Dermis blood vessel endothelial cell (primary cell): ENCODE data around the gene SLC51B. TPM values are rescaled to one million over a fixed set of nuclear protein-coding genes. Genes with fewer than 3 reads are reported as not detected.
A peak's percentile ranks its signal among the peaks of the same experiment; 100 is the strongest.
"Not testable (repeated sequence)": the region's sequence is repeated elsewhere in the genome, so short reads cannot be mapped to it uniquely, and the experiment has no call there.

Experiments
- DNase-seq: peaks from one replicate; pipeline ENCODE4 v3.0.0; 2010
- total RNA-seq: library from RNA; depleted of rRNA; stranded (reverse); fragments of >200 nt; gene quantifications from 2 replicates; pipeline ENCODE4 v1.2.3, GENCODE V29; 2014

SLC51B gene
- total RNA-seq: not detected in 2 replicates

DNA sequence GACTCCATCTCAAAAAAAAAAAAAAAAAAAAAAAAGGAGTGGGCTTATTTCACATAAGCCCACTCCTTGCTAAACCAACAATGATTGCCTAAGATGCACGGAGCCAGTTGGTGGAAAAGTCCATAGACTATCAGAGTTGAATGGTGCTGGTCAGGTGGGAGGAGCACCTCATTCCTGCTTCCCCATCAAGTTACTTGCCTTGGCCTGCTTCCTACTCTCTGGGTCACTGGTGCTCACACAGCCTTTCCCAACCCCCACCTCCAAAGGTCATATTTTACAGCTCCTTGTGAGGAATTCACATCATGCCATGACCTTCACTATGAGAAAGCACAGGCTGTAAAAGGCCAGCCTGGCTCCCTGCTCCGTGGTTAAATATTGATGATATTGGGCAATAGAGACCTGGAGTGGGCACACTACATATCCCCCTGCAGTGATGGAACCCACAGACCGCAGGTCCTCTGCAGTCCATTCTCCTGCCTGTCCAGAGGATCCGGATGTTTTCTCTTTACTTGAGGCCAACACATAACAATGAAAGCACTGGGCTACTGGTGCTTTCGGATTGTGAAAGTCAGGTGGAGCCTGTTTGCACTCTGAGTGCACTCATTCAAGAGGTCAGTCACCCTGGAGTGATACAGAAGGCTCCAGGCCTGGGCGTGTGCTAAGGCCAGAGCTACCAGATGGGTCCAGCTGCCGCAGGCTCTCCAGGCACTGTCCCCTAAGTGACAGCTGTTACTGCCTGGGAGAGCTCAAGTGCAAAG, at the start of gene SLC51B:
SLC51B (plus strand) TSS at position 664 of the 758 bp plus-strand sequence. CDS start 4,618 bp downstream, outside the sequence.
- DNase-seq: no peak

DNA sequence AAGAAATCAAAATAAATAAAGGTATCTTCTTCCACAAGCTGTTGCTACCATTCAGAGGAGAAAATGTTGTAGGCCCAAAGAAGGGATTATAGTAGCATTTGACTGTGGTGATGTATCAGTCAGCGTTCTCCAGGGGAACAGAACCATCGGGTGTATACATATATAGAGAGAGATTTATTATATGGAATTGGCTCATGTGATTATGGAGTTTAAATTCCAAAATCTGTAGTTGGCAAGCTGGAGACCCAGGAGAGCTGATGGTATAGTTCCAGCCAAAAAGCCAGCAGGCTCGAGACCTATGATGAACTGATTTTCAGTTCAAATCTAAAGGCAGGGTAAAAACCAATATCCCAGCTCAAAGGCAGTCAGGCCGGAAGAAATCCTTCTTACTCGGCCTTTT, 48.1 kb upstream of the SLC51B start:
- no peak for DNase-seq

GRCh38 chr15:64997745-64998375, 47.3 kb upstream of the SLC51B start:
- no peak for DNase-seq

DNA sequence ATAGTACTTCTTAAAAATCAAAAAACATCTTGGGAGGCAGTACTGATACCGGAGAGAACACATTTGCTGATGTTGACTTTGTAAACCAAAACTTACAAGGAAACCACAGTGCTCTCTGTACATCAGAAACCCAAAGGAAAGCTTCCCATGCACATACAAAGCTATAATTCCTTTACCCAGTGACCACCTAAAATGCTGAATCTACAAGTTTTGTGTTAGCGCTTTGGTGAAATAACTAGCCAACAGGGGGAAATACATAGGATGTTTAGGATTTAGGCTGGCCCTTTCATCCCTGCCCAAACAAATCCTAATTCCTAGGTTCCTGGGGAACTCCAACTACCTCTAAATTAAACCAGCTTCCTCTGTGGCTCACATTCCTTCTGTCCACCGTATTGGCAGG, 40.2 kb upstream of the SLC51B start:
- no peak for DNase-seq

DNA sequence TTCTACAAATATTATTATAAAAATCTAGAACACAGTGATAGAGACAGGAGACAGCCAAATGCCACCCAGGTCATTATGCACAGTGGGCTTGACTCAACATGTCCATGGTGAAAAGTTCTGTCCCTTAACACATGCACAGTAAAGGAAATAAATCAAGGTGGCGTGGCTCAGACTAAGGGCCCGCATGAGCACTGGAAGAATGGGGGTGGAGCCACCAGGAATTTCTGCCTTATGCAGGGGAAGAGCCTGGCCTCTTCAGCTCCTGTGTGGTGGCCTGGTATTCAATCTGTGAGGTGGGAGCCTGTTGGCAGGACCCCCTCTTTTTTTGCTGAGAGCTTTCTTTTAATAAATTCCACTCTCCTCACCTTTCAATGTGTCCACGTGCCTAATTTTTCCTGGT, 38.3 kb upstream of the SLC51B start:
- DNase-seq: no peak

- DNase-seq: peak; percentile 18
These were observed 36.2 kb upstream of the SLC51B start for GRCh38 chr15:65008983-65009382.

GRCh38 chr15:65011198-65011597, 34.0 kb upstream of the SLC51B start:
- not testable (repeated sequence) for DNase-seq

DNA sequence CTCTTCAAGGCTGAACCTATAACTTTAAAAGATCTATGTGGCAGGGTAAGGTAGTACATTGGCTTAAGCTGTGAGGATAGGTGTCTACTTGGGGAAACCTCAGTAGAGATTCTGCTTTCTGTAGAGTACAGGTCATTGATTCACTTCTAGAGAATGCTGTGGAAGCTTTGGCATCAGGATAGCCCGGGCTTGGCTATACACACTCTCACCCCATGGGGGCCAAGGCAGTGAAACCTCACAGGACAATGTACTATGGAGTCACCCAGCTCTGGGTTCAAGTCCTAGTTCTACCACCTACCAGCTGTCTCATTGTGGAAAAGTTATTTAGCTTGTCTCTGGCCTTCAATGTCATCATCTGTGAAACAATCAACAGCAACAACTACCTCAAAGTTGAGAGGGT, 24.8 kb upstream of the SLC51B start:
- DNase-seq: no peak

GRCh38 chr15:65021488-65021887, 23.7 kb upstream of the SLC51B start:
- DNase-seq: no peak

GRCh38 chr15:65026756-65027155, 18.4 kb upstream of the SLC51B start:
- no peak for DNase-seq

DNA sequence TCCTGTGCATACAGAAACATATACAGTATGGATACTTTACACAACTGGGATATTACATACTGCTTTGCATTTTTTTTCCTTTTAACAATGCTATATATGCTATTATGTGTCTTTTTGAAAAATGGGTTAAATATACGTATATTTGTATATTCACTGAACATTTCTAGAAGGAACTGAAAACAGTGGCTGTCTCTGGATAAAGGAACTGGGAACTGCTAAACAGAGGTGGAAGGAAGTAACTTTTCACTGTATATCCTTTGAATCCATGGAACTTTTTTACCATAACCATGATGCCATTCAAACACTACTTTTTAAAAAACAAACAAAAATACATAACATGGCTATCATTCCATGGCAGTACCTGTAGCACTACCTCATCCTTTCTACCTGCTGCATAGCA, 17.6 kb upstream of the SLC51B start:
- no peak for DNase-seq

DNA sequence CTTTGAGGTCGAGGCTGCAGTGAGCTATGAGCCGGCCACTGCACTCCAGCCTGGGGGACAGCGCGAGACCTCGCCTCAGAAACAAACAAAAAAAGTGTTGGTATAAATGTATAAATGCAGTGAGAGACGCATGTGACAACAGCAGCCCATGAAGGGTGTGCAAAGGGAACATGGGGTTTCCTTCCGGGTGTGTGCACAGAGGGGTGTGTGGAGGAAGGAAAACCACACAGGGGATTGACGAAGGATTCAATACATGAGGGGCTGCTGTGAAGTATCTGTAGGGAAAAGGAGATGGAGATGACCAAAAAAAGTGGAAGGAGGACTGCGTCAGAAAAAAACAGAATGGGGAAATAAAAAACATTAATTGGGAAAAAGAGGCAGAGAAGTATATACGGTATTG, 16.8 kb upstream of the SLC51B start:
- peak; percentile 12 for DNase-seq

- peak; percentile 89 for DNase-seq
These were observed 16.1 kb upstream of the SLC51B start, which contains the start of gene MTFMT for GRCh38 chr15:65028921-65029735. TSS of gene MTFMT (minus strand) at chr15:65029639. CDS start at chr15:65029613, 26 bp downstream.

GRCh38 chr15:65029736-65030208, 15.4 kb upstream of the SLC51B start:
- no peak for DNase-seq

- peak; percentile 89 for DNase-seq
These were observed 12.2 kb upstream of the SLC51B start for GRCh38 chr15:65032801-65033537.

DNA sequence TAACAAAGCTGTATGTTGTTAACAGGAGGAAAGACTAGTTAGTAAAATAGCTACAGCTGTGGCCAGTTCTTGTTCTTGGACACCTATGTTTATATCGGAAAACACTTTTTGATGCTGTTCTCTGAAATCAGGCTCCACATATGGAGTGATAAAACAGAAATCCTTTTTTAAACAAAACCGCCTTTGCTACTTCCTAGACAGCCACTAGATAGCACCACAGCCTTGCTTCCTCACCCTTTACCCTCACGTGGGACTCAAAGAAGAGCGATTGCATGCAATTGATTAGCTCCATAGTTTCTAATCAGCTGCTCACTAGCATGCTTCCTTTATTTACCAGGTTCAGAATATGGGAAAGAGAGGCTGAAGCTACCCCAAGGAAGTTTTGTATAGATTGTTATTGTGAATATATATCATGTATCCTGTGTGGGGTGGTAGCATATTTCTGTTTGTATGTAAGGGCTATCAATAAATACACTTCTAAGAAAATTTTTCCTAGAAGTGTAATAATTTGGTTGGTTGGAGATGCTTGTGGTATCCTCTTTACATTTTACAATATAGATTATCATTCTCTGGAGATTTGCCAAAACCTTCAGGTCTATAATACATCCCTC, 11.4 kb upstream of the SLC51B start:
- DNase-seq: peak; percentile 66

DNA sequence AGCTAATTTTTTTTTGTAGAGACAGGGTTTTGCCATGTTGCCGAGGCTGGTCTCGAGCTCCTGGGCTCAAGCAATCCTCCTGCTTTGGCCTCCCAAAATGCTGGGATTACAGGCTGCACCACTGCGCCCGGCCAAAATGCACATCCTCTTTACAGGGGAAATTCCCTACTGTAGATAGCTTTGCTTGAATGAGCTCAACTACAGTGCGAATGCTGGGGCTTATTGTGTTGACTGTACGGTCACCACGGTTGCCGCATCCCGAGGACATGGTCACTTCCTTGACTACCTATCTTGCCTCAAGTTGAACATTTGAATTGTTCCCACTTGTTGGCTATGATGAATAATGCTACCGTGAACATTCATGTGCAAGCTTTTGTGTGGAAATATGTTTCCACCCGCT, 10.5 kb upstream of the SLC51B start:
- no peak for DNase-seq

- DNase-seq: no peak
These were observed 7.9 kb upstream of the SLC51B start for GRCh38 chr15:65037309-65037708.

GRCh38 chr15:65038428-65038827, 6.8 kb upstream of the SLC51B start:
- DNase-seq: no peak

DNA sequence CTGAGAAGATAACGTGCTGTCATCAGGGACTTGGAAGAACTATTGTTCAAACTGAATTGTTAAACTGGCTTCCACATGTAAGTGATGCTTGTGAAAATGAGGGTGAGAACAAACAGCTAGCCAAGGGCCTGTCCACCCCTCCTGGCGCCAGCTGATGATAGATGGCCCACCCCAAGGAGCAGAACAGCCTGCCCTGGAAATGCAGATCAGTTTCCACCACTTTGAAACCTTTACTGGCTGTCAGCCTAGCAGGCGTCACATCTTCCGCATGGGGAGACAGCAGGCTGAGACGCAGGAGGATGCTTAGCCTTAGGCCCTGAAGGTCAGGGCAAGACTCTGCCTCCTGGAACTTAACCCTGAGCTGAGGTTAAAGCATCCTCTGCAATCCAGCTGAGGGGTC, 6.4 kb upstream of the SLC51B start:
- DNase-seq: no peak

GRCh38 chr15:65040461-65040860, 4.7 kb upstream of the SLC51B start:
- no peak for DNase-seq

DNA sequence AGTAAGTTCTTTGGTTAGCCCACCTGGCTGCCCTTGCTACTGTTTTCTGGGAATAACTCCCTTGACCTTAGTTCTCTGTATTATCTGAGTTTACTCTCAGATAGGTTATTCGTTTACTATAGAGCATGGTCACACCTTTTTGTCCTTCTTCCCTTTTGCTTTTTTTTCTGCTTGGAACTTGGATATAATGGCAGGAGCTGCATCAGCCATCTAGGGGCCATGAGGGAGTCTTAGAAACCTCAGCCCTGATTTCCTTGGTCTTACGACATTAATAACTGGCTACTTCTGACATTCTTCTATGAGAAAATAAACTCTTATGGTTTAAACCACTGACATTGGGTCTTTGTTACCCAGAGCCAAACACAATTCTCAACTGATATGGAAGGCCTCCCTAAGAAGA, 3.4 kb upstream of the SLC51B start:
- DNase-seq: no peak
